ENCODE data around the gene BSDC1.
"Not testable (repeated sequence)": the region's sequence is repeated elsewhere in the genome, so short reads cannot be mapped to it uniquely, and the experiment has no call there.

Gene BSDC1

GRCh38 chr1:32394141-32394889 lies at the start of gene BSDC1:
Gene BSDC1 (minus strand): TSS chr1:32394441. CDS start chr1:32394414, 27 bp downstream.
- peak; percentile 98 for DNase-seq (ENCODE audit: low read depth)

- not testable (repeated sequence) for DNase-seq (ENCODE audit: low read depth)
These were observed 47.2 kb upstream of the BSDC1 start for GRCh38 chr1:32441467-32441866.

- DNase-seq (ENCODE audit: low read depth) = not testable (repeated sequence)
These were observed 44.5 kb upstream of the BSDC1 start for GRCh38 chr1:32438777-32439176.

GRCh38 chr1:32438136-32438535 lies 43.9 kb upstream of the BSDC1 start:
- no peak for DNase-seq (ENCODE audit: low read depth)

- no peak for DNase-seq (ENCODE audit: low read depth)
These were observed 37.6 kb upstream of the BSDC1 start for GRCh38 chr1:32431736-32432400.

- no peak for DNase-seq (ENCODE audit: low read depth)
These were observed 33.2 kb upstream of the BSDC1 start for GRCh38 chr1:32427264-32427963.

GRCh38 chr1:32426489-32427255 lies 32.4 kb upstream of the BSDC1 start:
- DNase-seq (ENCODE audit: low read depth) = no peak

GRCh38 chr1:32421775-32422174 lies 27.5 kb upstream of the BSDC1 start:
- DNase-seq (ENCODE audit: low read depth) = no peak

GRCh38 chr1:32414186-32414886 lies 20.1 kb upstream of the BSDC1 start:
- DNase-seq (ENCODE audit: low read depth) = no peak

- DNase-seq (ENCODE audit: low read depth) = peak; percentile 70
These were observed 19.4 kb upstream of the BSDC1 start for GRCh38 chr1:32413507-32414185.

GRCh38 chr1:32411261-32411660 lies 17.0 kb upstream of the BSDC1 start:
- DNase-seq (ENCODE audit: low read depth) = no peak

- no peak for DNase-seq (ENCODE audit: low read depth)
These were observed 12.4 kb upstream of the BSDC1 start for GRCh38 chr1:32406629-32407111.

- DNase-seq (ENCODE audit: low read depth) = no peak
These were observed 11.6 kb upstream of the BSDC1 start for GRCh38 chr1:32405672-32406467.

- DNase-seq (ENCODE audit: low read depth) = no peak
These were observed 10.7 kb upstream of the BSDC1 start for GRCh38 chr1:32404946-32405345.

- DNase-seq (ENCODE audit: low read depth) = peak; percentile 35
These were observed 6.8 kb upstream of the BSDC1 start for GRCh38 chr1:32400876-32401631.

GRCh38 chr1:32399843-32400242 lies 5.6 kb upstream of the BSDC1 start:
- DNase-seq (ENCODE audit: low read depth) = no peak

- no peak for DNase-seq (ENCODE audit: low read depth)
These were observed 4.2 kb upstream of the BSDC1 start for GRCh38 chr1:32398401-32398800.

GRCh38 chr1:32396524-32396923 lies 2.3 kb upstream of the BSDC1 start:
- not testable (repeated sequence) for DNase-seq (ENCODE audit: low read depth)

GRCh38 chr1:32394890-32395432 lies 720 bp upstream of the BSDC1 start:
- DNase-seq (ENCODE audit: low read depth) = no peak
